Small intestine (tissue), 16 donors: Measurements from ENCODE around the gene IL17REL. TPM values are rescaled to one million over a fixed set of nuclear protein-coding genes. Genes with fewer than 3 reads are reported as not detected.

ENCODE experiments used
- DNase-seq, 2 donors: peaks; one replicate each; pipeline versions ENCODE4 v3.0.0 to v3.0.0-alpha.2; 2013
- FAIRE-seq: peaks from 2 replicates; lab custom pipeline; 2012; peaks lifted over from hg19 to GRCh38; lab: Jason Lieb, UNC
- H3K27ac ChIP-seq, 3 donors: one replicate each; pipeline ENCODE4 v1.5.1; 2013; ENCODE audit warnings: low read length in 2 of 3, mild to moderate bottlenecking in 2 of 3, control low read depth in 1 of 3, inconsistent platforms in 1 of 3, low read depth in 1 of 3, moderate library complexity in 1 of 3
- H3K27me3 ChIP-seq, 3 donors: one replicate each; pipeline ENCODE4 v1.6.1; 2013; ENCODE audit warnings: low read length in 3 of 3, inconsistent platforms in 1 of 3; ENCODE audit not compliant: control insufficient read depth in 3 of 3, insufficient read depth in 3 of 3
- H3K36me3 ChIP-seq, 3 donors: one replicate each; pipeline ENCODE4 v1.6.1; 2013; ENCODE audit warnings: low read length in 3 of 3, inconsistent platforms in 1 of 3, low read depth in 1 of 3, mild to moderate bottlenecking in 1 of 3, moderate library complexity in 1 of 3; ENCODE audit not compliant: control insufficient read depth in 3 of 3, insufficient read depth in 2 of 3
- H3K4me1 ChIP-seq, 3 donors: one replicate each; pipeline ENCODE4 v1.6.1; 2013; ENCODE audit warnings: low read length in 2 of 3, inconsistent platforms in 1 of 3, low read depth in 1 of 3, mild to moderate bottlenecking in 1 of 3, moderate library complexity in 1 of 3; ENCODE audit not compliant: control insufficient read depth in 3 of 3, insufficient read depth in 2 of 3
- H3K4me3 ChIP-seq, 3 donors: one replicate each; pipeline ENCODE4 v1.5.1; 2013; ENCODE audit warnings: low read length in 3 of 3, control low read depth in 1 of 3, inconsistent platforms in 1 of 3, low read depth in 1 of 3, mild to moderate bottlenecking in 1 of 3, moderate library complexity in 1 of 3
- H3K9me3 ChIP-seq, 2 donors: one replicate each; pipeline ENCODE4 v1.6.1; 2013; ENCODE audit warnings: low read depth in 1 of 2, low read length in 1 of 2; ENCODE audit not compliant: control insufficient read depth in 2 of 2, insufficient read depth in 1 of 2
- WGBS, 3 donors: extraction: QIAGEN DNeasy Blood & Tissue Kit; methylation state at CpG; one replicate each; pipeline ENCODE4 v1.1.7; 2013; 5-methylcytosine and 5-hydroxymethylcytosine counted together
- long read RNA-seq, 10 donors: transcript quantifications; one replicate each; lab custom pipeline, GENCODE V29; 2026
- polyA plus RNA-seq, 4 donors: library from polyadenylated mRNA; stranded (reverse) in 3 of 4; unstranded in 1 of 4; fragments of 200-250 nt in 3 of 4; fragments of 120-200 nt in 1 of 4; gene quantifications; one replicate each; pipeline versions ENCODE4 v1.2.1 to v1.2.3, GENCODE V29; 2013
- donor health status: healthy with polysubstance abuse.
- donor health status: control.
- donor health status: control.
- donor health status: Bipolar disorder and iron deficiency.
- donor health status: healthy.

IL17REL gene
- polyA plus RNA-seq: under 1 TPM in 3 of 4 donors, not detected in 1; 0.27 to 0.65 (median 0.49) TPM
- long read RNA-seq, donor 1: 0 reads
- long read RNA-seq, donor 2: 0 reads
- long read RNA-seq, donor 3: 0 reads
- long read RNA-seq, donor 4: 0 reads
- long read RNA-seq, donor 5: 0 reads
- long read RNA-seq, donor 6: 0 reads
- long read RNA-seq, donor 7: 0 reads
- long read RNA-seq, donor 8: 0 reads
- long read RNA-seq, donor 9: 0 reads
- long read RNA-seq, donor 10: 0 reads

- 29 to 58% (median 53%) methylated on average over 25 to 29 of the region's 29 CpGs for WGBS, 3 donors
- DNase-seq: peak in 1 of 2 donors; percentile 45
- FAIRE-seq: no peak
- peaks cover 24 to 71% (median 29%) of the 10 kb centered on the region in 3 donors for H3K27me3 ChIP-seq
- H3K9me3 ChIP-seq: no peaks in the 10 kb centered on the region
- H3K27ac ChIP-seq: no peak within 1 kb of the TSS
- peaks cover 0 to 3% (median 0%) of the 10 kb centered on the region in 3 donors for H3K4me1 ChIP-seq
- no peaks in the 10 kb centered on the region for H3K36me3 ChIP-seq
- H3K4me3 ChIP-seq: no peak within 1 kb of the TSS
These were observed at the start of gene IL17REL for GRCh38 chr22:50012211-50013181. Gene IL17REL, minus strand, starts transcription at chr22:50012765. Its CDS starts 119 bp downstream, at chr22:50012646.

GRCh38 chr22:50061824-50062355, 49.3 kb upstream of the IL17REL start:
- H3K4me3 ChIP-seq: no peak overlapping the region
- no peak overlapping the region for H3K27ac ChIP-seq
- 72 to 77% (median 73%) methylated on average over 17 of the region's 17 CpGs for WGBS, 3 donors
- H3K9me3 ChIP-seq: no peaks in the 10 kb centered on the region
- no peaks in the 10 kb centered on the region for H3K4me1 ChIP-seq
- H3K36me3 ChIP-seq: no peaks in the 10 kb centered on the region
- FAIRE-seq (no peak), DNase-seq (no peak)
- H3K27me3 ChIP-seq: peaks cover 0 to 32% (median 14%) of the 10 kb centered on the region in 3 donors

- H3K27me3 ChIP-seq: peaks cover 0 to 36% (median 18%) of the 10 kb centered on the region in 3 donors
- FAIRE-seq: no peak
- 63 to 78% (median 74%) methylated on average over 26 to 27 of the region's 27 CpGs for WGBS, 3 donors
- no peak overlapping the region for H3K4me3 ChIP-seq
- no peaks in the 10 kb centered on the region for H3K36me3 ChIP-seq
- H3K9me3 ChIP-seq: no peaks in the 10 kb centered on the region
- H3K4me1 ChIP-seq: no peaks in the 10 kb centered on the region
- no peak overlapping the region for H3K27ac ChIP-seq
- no peak for DNase-seq
These were observed 48.7 kb upstream of the IL17REL start for GRCh38 chr22:50061141-50061823.

GRCh38 chr22:50060441-50061140, 48.0 kb upstream of the IL17REL start:
- no peaks in the 10 kb centered on the region for H3K36me3 ChIP-seq
- DNase-seq: no peak
- peaks cover 0 to 36% (median 18%) of the 10 kb centered on the region in 3 donors for H3K27me3 ChIP-seq
- 49 to 67% (median 55%) methylated on average over 28 of the region's 28 CpGs for WGBS, 3 donors
- H3K27ac ChIP-seq: no peak overlapping the region
- H3K9me3 ChIP-seq: no peaks in the 10 kb centered on the region
- no peak overlapping the region for H3K4me3 ChIP-seq
- H3K4me1 ChIP-seq: no peaks in the 10 kb centered on the region
- no peak for FAIRE-seq

GRCh38 chr22:50059881-50060262, 47.3 kb upstream of the IL17REL start:
- no peak for FAIRE-seq

GRCh38 chr22:50058906-50059880, 46.6 kb upstream of the IL17REL start:
- H3K4me3 ChIP-seq: no peak overlapping the region
- no peak for FAIRE-seq
- H3K9me3 ChIP-seq: peaks cover 0 to under 1% of the 10 kb centered on the region in 2 donors
- peaks cover 0 to 36% (median 18%) of the 10 kb centered on the region in 3 donors for H3K27me3 ChIP-seq
- H3K27ac ChIP-seq: no peak overlapping the region
- H3K4me1 ChIP-seq: no peaks in the 10 kb centered on the region
- DNase-seq: no peak
- 23 to 28% (median 24%) methylated on average over 29 to 31 of the region's 31 CpGs for WGBS, 3 donors
- H3K36me3 ChIP-seq: no peaks in the 10 kb centered on the region

More at GRCh38 chr22:50059881-50060262, 47.3 kb upstream of the IL17REL start:
- DNase-seq: no peak
- peaks cover 0 to 36% (median 18%) of the 10 kb centered on the region in 3 donors for H3K27me3 ChIP-seq
- H3K27ac ChIP-seq: no peak overlapping the region
- no peak overlapping the region for H3K4me3 ChIP-seq
- WGBS, 3 donors: 66 to 80% (median 72%) methylated on average over 7 of the region's 7 CpGs
- H3K9me3 ChIP-seq: no peaks in the 10 kb centered on the region
- no peaks in the 10 kb centered on the region for H3K4me1 ChIP-seq
- H3K36me3 ChIP-seq: no peaks in the 10 kb centered on the region
